Activated T-helper 2 cell treated with anti-CD3 and anti-CD28 coated beads, Interferon-gamma antibody, Interleukin-2, Interleukin-4, amounts not matched to agents 10 μg/mL and 5 μg/mL and 100 μg/mL, durations not matched to agents 14 hours and 24 hours and 36 hours (primary cell): ENCODE data around the gene ABCE1. TPM values are rescaled to one million over a fixed set of nuclear protein-coding genes. Genes with fewer than 3 reads are reported as not detected.

Source experiments
- DNase-seq: peaks from one replicate; pipeline ENCODE4 v3.0.0; 2021; ENCODE audit warnings: low spot score
- H3K27ac Mint-ChIP-seq: one replicate; pipeline ENCODE4 v1.8.0; 2021; ENCODE audit warnings: mixed read lengths
- H3K27me3 Mint-ChIP-seq: one replicate; pipeline ENCODE4 v1.8.0; 2021; ENCODE audit warnings: low read depth, mixed read lengths
- H3K36me3 Mint-ChIP-seq: one replicate; pipeline ENCODE4 v1.8.0; 2021; ENCODE audit warnings: low read depth, mixed read lengths
- H3K4me1 Mint-ChIP-seq: one replicate; pipeline ENCODE4 v1.8.0; 2021; ENCODE audit warnings: low read depth, mixed read lengths
- H3K4me3 Mint-ChIP-seq: one replicate; pipeline ENCODE4 v1.8.0; 2021; ENCODE audit warnings: low read depth, mild to moderate bottlenecking, moderate library complexity, mixed read lengths
- H3K9me3 Mint-ChIP-seq: one replicate; pipeline ENCODE4 v1.8.0; 2021; ENCODE audit warnings: mixed read lengths
- intact Hi-C: fragments of 100-400 bp; cut with micrococcal nuclease; formaldehyde crosslinking; loops from one replicate; pipeline ENCODE4 v1.15.1; 2023
- total RNA-seq: library from RNA; stranded (reverse); gene quantifications from 2 replicates; pipeline ENCODE4 v1.2.3, GENCODE V29; 2022

The ABCE1 gene
- total RNA-seq = 162 and 173 TPM in 2 replicates

- Mint-ChIP-seq H3K27ac (peak within 1 kb of the TSS; percentile 99), H3K9me3 (peaks cover 17% of the 10 kb centered on the region), H3K4me1 (peaks cover 25% of the 10 kb centered on the region), H3K4me3 (peak within 1 kb of the TSS; percentile 95), H3K27me3 (no peaks in the 10 kb centered on the region), H3K36me3 (peaks cover 41% of the 10 kb centered on the region)
- DNase-seq = peak; percentile 93
- intact Hi-C loops = loop anchor here (1.0 to 10.0 kb wide), 9 partner anchors 22 to 1585 kb away; partner anchors contain the start of genes MMAA, OTUD4, SMARCA5 and ZNF827
These were observed at the start of gene ABCE1, which contains the start of gene ANAPC10 for GRCh38 chr4:145097821-145098674. Gene ABCE1 (plus strand): TSS chr4:145098311. CDS start chr4:145104413, 6,102 bp downstream. Gene ANAPC10 (minus strand): TSS chr4:145098196. CDS start chr4:145096099, 2,097 bp downstream.

GRCh38 chr4:145048817-145049216, 49.3 kb upstream of the ABCE1 start:
- Mint-ChIP-seq H3K4me3 (no peak overlapping the region), H3K27me3 (no peaks in the 10 kb centered on the region), H3K36me3 (peaks cover 19% of the 10 kb centered on the region), H3K4me1 (peaks cover 16% of the 10 kb centered on the region), H3K9me3 (no peaks in the 10 kb centered on the region), H3K27ac (no peak overlapping the region)
- intact Hi-C loops = no loop called here
- DNase-seq = no peak

- intact Hi-C loops = no loop called here
- peaks cover 13% of the 10 kb centered on the region for H3K4me1 Mint-ChIP-seq
- no peak overlapping the region for H3K4me3 Mint-ChIP-seq
- H3K27me3 Mint-ChIP-seq = no peaks in the 10 kb centered on the region
- DNase-seq = no peak
- H3K27ac Mint-ChIP-seq = no peak overlapping the region
- peaks cover 19% of the 10 kb centered on the region for H3K36me3 Mint-ChIP-seq
- H3K9me3 Mint-ChIP-seq = no peaks in the 10 kb centered on the region
These were observed 48.9 kb upstream of the ABCE1 start for GRCh38 chr4:145049241-145049640.

GRCh38 chr4:145055533-145056257, 42.4 kb upstream of the ABCE1 start:
- H3K4me3 Mint-ChIP-seq = no peak overlapping the region
- no peak overlapping the region for H3K27ac Mint-ChIP-seq
- H3K9me3 Mint-ChIP-seq = no peaks in the 10 kb centered on the region
- H3K36me3 Mint-ChIP-seq = peaks cover 22% of the 10 kb centered on the region
- no peak for DNase-seq
- intact Hi-C loops = loop anchor here (1.0 kb wide), 1 partner anchor 36 kb away; no protein-coding TSS in a partner anchor
- peaks cover 27% of the 10 kb centered on the region for H3K4me1 Mint-ChIP-seq
- no peaks in the 10 kb centered on the region for H3K27me3 Mint-ChIP-seq

GRCh38 chr4:145056325-145057130, 41.6 kb upstream of the ABCE1 start:
- H3K4me1 Mint-ChIP-seq = peaks cover 30% of the 10 kb centered on the region
- H3K36me3 Mint-ChIP-seq = peaks cover 16% of the 10 kb centered on the region
- no peak for DNase-seq
- no peaks in the 10 kb centered on the region for H3K27me3 Mint-ChIP-seq
- no peak overlapping the region for H3K4me3 Mint-ChIP-seq
- H3K9me3 Mint-ChIP-seq = no peaks in the 10 kb centered on the region
- peak overlapping the region; percentile 60 for H3K27ac Mint-ChIP-seq
- intact Hi-C loops = no loop called here

- Mint-ChIP-seq H3K4me3 (no peak overlapping the region), H3K4me1 (peaks cover 30% of the 10 kb centered on the region), H3K27me3 (no peaks in the 10 kb centered on the region), H3K9me3 (no peaks in the 10 kb centered on the region), H3K36me3 (peaks cover 21% of the 10 kb centered on the region), H3K27ac (no peak overlapping the region)
- intact Hi-C loops = no loop called here
- no peak for DNase-seq
These were observed 39.9 kb upstream of the ABCE1 start for GRCh38 chr4:145058256-145058655.

GRCh38 chr4:145061318-145061920, 36.7 kb upstream of the ABCE1 start:
- H3K4me1 Mint-ChIP-seq = peaks cover 24% of the 10 kb centered on the region
- H3K4me3 Mint-ChIP-seq = no peak overlapping the region
- H3K9me3 Mint-ChIP-seq = no peaks in the 10 kb centered on the region
- DNase-seq = no peak
- no peaks in the 10 kb centered on the region for H3K27me3 Mint-ChIP-seq
- intact Hi-C loops = loop anchor here (1.0 to 10.0 kb wide), 4 partner anchors 274 to 887 kb away; partner anchors contain the start of gene HHIP
- H3K36me3 Mint-ChIP-seq = peaks cover 16% of the 10 kb centered on the region
- no peak overlapping the region for H3K27ac Mint-ChIP-seq

GRCh38 chr4:145066063-145066501, 32.0 kb upstream of the ABCE1 start:
- intact Hi-C loops = loop anchor here (10.0 kb wide), 1 partner anchor 421 kb away; the partner anchor contains the start of gene HHIP
- Mint-ChIP-seq H3K27me3 (no peaks in the 10 kb centered on the region), H3K4me1 (peaks cover 10% of the 10 kb centered on the region), H3K4me3 (no peak overlapping the region), H3K27ac (no peak overlapping the region), H3K9me3 (no peaks in the 10 kb centered on the region), H3K36me3 (peaks cover 29% of the 10 kb centered on the region)
- DNase-seq = no peak

- Mint-ChIP-seq H3K4me3 (no peak overlapping the region), H3K4me1 (peaks cover 15% of the 10 kb centered on the region), H3K27me3 (no peaks in the 10 kb centered on the region), H3K9me3 (no peaks in the 10 kb centered on the region), H3K27ac (no peak overlapping the region), H3K36me3 (peaks cover 25% of the 10 kb centered on the region)
- DNase-seq = no peak
- intact Hi-C loops = loop anchor here (10.0 kb wide), 1 partner anchor 425 kb away; the partner anchor contains the start of gene HHIP
These were observed 28.8 kb upstream of the ABCE1 start for GRCh38 chr4:145069361-145069760.

- no peaks in the 10 kb centered on the region for H3K27me3 Mint-ChIP-seq
- H3K27ac Mint-ChIP-seq = no peak overlapping the region
- no peak overlapping the region for H3K4me3 Mint-ChIP-seq
- no peaks in the 10 kb centered on the region for H3K9me3 Mint-ChIP-seq
- peaks cover 23% of the 10 kb centered on the region for H3K4me1 Mint-ChIP-seq
- intact Hi-C loops = no loop called here
- H3K36me3 Mint-ChIP-seq = peaks cover 36% of the 10 kb centered on the region
- no peak for DNase-seq
These were observed 26.6 kb upstream of the ABCE1 start for GRCh38 chr4:145071560-145071959.

GRCh38 chr4:145075742-145076468, 22.2 kb upstream of the ABCE1 start:
- Mint-ChIP-seq H3K4me1 (peaks cover 34% of the 10 kb centered on the region), H3K27ac (peak overlapping the region; percentile 40), H3K36me3 (peaks cover 56% of the 10 kb centered on the region), H3K27me3 (no peaks in the 10 kb centered on the region), H3K9me3 (peaks cover 16% of the 10 kb centered on the region), H3K4me3 (peak overlapping the region; percentile 6)
- intact Hi-C loops = loop anchor here (1.0 kb wide), 1 partner anchor 22 kb away; the partner anchor contains the start of genes ABCE1 and ANAPC10
- DNase-seq = no peak
